ENCODE results near the gene STOML2. TPM values are rescaled to one million over a fixed set of nuclear protein-coding genes. Genes with fewer than 3 reads are reported as not detected.

STOML2 gene
- polyA plus RNA-seq, 10 donors, result 64.0 to 76.8 (median 69.4) TPM

GRCh38 chr9:35074141-35074540 is 28.8 kb downstream of the STOML2 start:
- DNase-seq, result no peak

- DNase-seq, result no peak
These were observed 29.7 kb downstream of the STOML2 start for GRCh38 chr9:35073279-35073612.

- DNase-seq, result peak; percentile 99
These were observed 30.3 kb downstream of the STOML2 start, which contains the start of gene VCP for GRCh38 chr9:35072461-35073278. VCP (minus strand) TSS chr9:35072625; CDS start chr9:35072353, 272 bp downstream.

DNA sequence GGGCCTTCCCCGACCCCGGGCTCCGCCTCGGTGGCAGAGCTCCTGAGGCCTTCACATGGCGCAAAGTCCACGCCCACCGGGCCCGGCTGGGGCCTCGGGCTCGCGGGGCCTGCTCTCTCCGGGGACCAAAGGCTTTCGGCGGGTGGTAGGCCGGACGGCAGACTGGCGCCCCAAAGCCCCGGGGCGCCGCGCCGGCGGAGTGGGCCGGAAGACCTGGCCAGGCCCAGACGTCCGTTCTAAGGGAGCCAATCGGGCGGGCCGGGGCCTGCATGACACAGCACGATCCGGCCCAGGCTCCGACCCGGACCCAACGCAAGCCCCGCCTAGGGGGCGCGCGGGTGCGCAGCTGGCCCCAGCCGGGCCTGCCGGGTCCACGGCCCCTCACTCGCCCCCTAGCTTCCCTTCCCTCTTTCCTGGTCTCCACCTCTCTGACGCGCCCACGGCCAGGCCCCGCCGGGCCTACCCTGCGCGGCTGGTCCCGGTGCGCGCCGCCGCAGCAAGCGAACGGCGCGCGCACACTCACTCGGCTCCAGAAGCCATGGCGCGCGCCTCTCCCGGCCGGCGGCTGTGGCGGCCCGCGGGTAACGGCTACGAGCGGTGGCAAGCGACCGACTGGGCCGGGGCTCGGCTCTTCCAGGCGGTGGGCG is 31.0 kb downstream of the STOML2 start:
- DNase-seq, result peak; percentile 78 to 95 (median 89)

DNA sequence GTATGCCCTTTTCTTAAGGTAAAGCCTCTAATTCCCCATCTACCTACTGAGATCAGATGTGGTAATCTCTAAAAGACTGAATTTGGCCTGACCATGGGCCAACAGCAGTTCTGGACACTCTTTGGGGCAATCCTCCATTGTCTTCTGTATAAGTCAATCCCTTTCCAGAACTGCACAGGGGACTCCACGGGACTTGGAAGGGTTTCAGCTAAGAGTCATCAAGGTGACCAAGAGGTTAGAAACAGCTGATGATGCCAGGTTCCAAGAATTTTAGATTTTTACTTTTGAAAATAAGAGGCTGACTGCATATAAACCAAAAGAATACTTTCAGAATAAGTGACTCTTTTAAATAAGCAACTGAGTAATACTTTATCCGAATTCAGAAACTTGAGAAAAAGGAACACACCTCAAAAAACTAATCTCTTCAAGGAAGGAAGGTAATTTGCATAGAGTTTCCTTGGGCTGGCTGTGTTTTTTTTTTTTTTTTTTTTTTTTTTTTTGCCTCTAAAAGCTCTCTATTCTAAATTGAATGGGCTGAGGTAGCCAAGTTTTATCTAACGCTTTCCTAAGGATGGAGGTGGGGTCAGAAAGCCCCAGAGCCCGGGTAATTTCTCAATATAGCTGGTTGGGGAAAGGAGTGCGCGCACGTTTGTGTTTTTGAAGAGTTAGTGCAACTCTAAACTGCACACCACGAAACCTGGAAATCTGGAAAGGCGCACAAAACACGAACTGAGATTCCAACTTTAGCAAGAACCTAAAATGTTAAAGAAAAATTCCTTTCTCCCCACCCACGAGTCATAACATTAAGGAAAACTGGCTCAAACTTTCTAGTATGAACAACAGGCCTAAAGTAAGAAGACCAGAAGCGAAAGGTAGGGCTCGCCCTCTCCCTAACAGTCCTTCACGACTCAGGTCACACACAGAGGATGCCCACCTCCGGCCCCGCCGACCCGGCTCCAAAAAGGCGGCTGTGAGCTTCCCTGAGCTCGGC is 31.8 kb downstream of the STOML2 start:
- no peak for DNase-seq

DNA sequence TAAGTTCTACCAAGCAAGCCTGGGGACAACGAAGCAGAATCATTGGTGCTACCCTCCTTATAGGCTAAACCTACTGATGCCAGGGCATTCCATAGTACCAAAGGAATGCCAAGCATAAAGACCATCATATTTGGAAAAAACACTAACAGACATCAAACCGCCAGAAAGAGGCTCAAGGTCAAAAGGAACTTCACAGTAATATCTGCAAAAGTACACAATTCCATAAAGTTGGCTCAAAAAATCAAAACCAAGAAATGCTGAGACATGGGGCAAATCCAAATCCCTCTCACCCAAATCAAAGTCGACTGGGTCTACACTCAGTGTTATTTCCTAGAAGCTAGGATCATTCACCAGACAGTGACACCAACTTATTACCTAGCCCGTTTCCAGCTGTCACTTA is 33.9 kb downstream of the STOML2 start:
- DNase-seq, result no peak

GRCh38 chr9:35067056-35067455 is 35.9 kb downstream of the STOML2 start:
- no peak for DNase-seq

- DNase-seq, result no peak
These were observed 42.3 kb downstream of the STOML2 start for GRCh38 chr9:35060548-35061207.

- DNase-seq, result no peak
These were observed 43.5 kb downstream of the STOML2 start for GRCh38 chr9:35059438-35059837.

GRCh38 chr9:35057271-35057620 is 45.7 kb downstream of the STOML2 start:
- no peak for DNase-seq

DNA sequence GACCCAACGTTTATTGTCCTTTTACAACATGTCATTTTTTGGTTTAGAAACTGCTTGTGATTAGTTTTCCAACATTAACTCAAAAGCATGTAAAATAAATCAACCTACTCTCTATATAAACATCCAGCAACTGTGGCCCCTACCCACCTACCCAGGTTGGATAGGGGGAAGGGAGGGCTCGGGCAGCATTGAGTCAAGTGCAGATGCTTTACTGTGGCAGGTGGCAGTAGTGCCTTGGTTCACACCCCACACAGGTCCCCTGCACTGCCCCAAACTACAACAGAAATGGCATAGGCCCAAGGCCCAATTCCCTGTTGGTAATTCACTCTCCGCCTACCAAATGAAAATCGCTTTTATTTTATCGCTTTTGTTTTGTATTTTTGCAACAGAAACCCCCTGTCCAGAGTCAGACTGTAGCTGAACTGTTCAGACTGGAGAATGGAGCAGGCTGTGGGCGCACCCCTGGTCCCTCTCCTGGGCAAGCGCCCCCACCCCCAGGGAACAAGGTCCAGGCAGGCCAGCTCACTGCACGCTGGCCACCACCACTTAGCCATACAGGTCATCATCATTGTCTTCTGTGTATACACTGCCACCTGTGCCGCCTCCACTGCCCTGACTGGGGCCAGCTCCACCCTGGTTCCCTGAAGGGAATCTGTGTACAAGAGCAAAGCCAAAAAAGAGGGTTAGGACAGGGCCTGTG is 46.2 kb downstream of the STOML2 start:
- no peak for DNase-seq

GRCh38 chr9:35054871-35055644 is 47.9 kb downstream of the STOML2 start:
- DNase-seq, result no peak

DNA sequence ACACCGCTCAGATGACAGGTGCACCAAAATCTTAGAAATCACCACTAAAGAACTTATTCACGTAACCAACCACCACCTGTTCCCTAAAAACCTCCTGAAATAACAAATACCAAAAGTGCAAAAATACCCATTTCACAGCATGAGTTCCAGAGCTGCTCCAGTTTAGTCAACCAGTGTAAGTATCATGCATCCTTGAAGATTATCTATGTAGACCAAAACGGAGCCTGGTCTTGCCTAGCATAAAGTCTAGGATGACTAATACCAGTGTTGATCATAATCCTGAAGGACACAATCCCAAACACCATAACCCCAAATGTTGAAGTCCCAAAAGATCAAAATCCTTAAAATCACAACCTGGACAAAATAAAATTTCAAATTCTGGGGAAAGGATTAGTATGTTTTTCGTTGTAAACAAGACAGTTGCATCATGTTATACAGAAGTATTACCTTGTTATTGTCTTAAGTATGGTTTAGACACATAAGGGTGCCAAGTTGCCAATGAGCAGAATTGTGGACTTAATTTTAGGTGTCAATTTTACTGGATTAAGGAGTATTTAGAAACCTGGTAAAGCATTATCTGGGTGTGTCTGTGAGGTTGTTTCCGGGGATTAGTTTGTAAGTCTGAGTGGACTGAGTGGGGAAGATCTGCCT is 48.6 kb downstream of the STOML2 start:
- no peak for DNase-seq

DNA sequence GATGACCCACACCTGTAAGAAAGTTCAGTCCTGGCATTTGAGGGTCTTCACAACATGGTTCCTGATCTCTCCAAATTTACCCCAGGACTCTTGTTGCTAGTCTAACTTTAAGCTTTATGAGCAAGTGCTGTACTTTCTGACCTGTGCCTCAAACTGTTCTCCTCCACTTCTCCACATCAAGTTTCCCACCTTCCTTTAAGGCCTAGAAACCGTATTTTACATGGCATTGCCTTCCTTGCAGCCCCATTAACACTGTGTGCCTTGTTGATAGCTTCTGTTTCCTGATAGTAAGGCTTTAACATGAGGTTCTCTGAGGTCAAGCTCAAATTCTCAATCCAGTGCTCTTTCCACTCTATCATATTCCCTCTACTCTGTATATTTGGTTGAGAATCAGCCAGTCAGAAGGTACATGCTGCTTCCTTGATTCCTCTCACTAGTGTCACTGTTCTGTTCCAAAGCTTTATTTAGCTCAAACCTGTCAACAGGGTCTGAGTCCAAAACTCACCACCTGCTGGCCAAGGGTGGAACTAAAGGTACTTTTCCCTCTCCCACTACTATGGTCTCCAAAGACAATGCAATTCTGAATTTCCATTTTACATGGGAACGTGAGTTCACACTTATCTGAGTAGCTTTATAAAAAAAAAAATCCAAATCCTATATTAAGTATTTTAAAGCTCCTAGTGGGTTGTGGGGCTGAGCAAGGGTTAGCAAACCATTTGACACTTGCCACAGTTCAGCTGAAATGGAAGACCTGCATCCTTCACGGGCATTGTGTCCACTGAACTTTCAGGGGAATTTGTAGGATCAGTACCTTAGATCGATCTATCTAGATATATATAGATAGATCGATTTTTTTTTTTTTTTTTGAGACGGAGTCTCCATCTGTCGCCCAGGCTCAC is 51.6 kb downstream of the STOML2 start:
- peak; percentile 23 to 43 (median 33) for DNase-seq

Measured in muscle of back (tissue), 11 donors.